Astrocyte (in vitro differentiated cells and primary cell): Measurements from ENCODE around the gene ZNF394. TPM values are rescaled to one million over a fixed set of nuclear protein-coding genes. Genes with fewer than 3 reads are reported as not detected.
A peak's percentile ranks its signal among the peaks of the same experiment; 100 is the strongest.

Experiments
- DNase-seq: peaks from one replicate; pipeline ENCODE4 v3.0.0-alpha.2; 2010; ENCODE audit warnings: low read depth
- FAIRE-seq: peaks from 2 replicates; lab custom pipeline; 2011; peaks lifted over from hg19 to GRCh38; lab: Jason Lieb, UNC
- H2AFZ ChIP-seq: 2 replicates; pipeline ENCODE4 v1.6.0; 2012; ENCODE audit warnings: low read depth, low read length, inconsistent platforms
- H3K27ac ChIP-seq: 2 replicates; pipeline ENCODE4 v1.5.1; 2011; ENCODE audit warnings: low read depth, low read length, inconsistent platforms
- H3K27me3 ChIP-seq: 2 replicates; pipeline ENCODE4 v1.6.0; 2011; ENCODE audit warnings: low read length, inconsistent platforms; ENCODE audit not compliant: insufficient read depth
- H3K36me3 ChIP-seq: 2 replicates; pipeline ENCODE4 v1.5.1; 2011; ENCODE audit warnings: low read length, inconsistent platforms; ENCODE audit not compliant: insufficient read depth
- H3K4me1 ChIP-seq: 2 replicates; pipeline ENCODE4 v1.5.1; 2011; ENCODE audit warnings: low read length, inconsistent platforms; ENCODE audit not compliant: insufficient read depth
- H3K4me2 ChIP-seq: 2 replicates; pipeline ENCODE4 v1.6.0; 2012; ENCODE audit warnings: low read length, inconsistent platforms
- H3K4me3 ChIP-seq: 2 replicates; pipeline ENCODE4 v1.5.1; 2011; ENCODE audit warnings: low read depth, mild to moderate bottlenecking, low read length, inconsistent platforms; ENCODE audit not compliant: insufficient read depth
- H3K79me2 ChIP-seq: 2 replicates; pipeline ENCODE4 v1.6.0; 2012; ENCODE audit warnings: mild to moderate bottlenecking, low read length, inconsistent platforms; ENCODE audit not compliant: insufficient read depth
- H3K9ac ChIP-seq: 2 replicates; pipeline ENCODE4 v1.6.0; 2012; ENCODE audit warnings: mild to moderate bottlenecking, low read length, inconsistent platforms
- H3K9me3 ChIP-seq: 2 replicates; pipeline ENCODE4 v1.5.1; 2012; ENCODE audit warnings: low read depth, mild to moderate bottlenecking, low read length, inconsistent platforms; ENCODE audit not compliant: insufficient read depth
- H4K20me1 ChIP-seq: 2 replicates; pipeline ENCODE4 v1.6.0; 2012; ENCODE audit warnings: low read length, inconsistent platforms; ENCODE audit not compliant: insufficient read depth
- H3K27ac Mint-ChIP-seq: one replicate; pipeline ENCODE4 v1.8.0; 2021; ENCODE audit warnings: mild to moderate bottlenecking, mixed read lengths; ENCODE audit not compliant: unreplicated experiment
- H3K27me3 Mint-ChIP-seq: one replicate; pipeline ENCODE4 v1.8.0; 2021; ENCODE audit warnings: low read depth, mixed read lengths; ENCODE audit not compliant: unreplicated experiment
- H3K36me3 Mint-ChIP-seq: one replicate; pipeline ENCODE4 v1.8.0; 2021; ENCODE audit warnings: low read depth, mixed read lengths; ENCODE audit not compliant: unreplicated experiment
- H3K4me1 Mint-ChIP-seq: one replicate; pipeline ENCODE4 v1.8.0; 2021; ENCODE audit warnings: low read depth, mixed read lengths; ENCODE audit not compliant: unreplicated experiment
- H3K4me3 Mint-ChIP-seq: one replicate; pipeline ENCODE4 v1.8.0; 2021; ENCODE audit warnings: mild to moderate bottlenecking, moderate library complexity, mixed read lengths; ENCODE audit not compliant: unreplicated experiment
- H3K9me3 Mint-ChIP-seq: one replicate; pipeline ENCODE4 v1.8.0; 2021; ENCODE audit warnings: mild to moderate bottlenecking, mixed read lengths; ENCODE audit not compliant: unreplicated experiment
- EZH2 ChIP-seq: IDR thresholded peaks from 2 replicates; pipeline ENCODE4 v1.6.1; 2012; ENCODE audit warnings: mild to moderate bottlenecking, low read length, inconsistent platforms; ENCODE audit not compliant: insufficient read depth
- total RNA-seq: library from RNA; stranded (reverse); gene quantifications from 2 replicates; pipeline ENCODE4 v1.2.1, GENCODE V29; 2021
- TF ChIP-seq, protein P1 (sequence below): IDR thresholded peaks from 2 replicates; pipeline ENCODE4 v1.5.1; 2011; ENCODE audit warnings: low read depth, mild to moderate bottlenecking, inconsistent platforms, low read length, moderate library complexity; ENCODE audit not compliant: insufficient read depth

ZNF394 gene
- total RNA-seq, 1 donor from 2014 or later: 25.7 TPM

DNA sequence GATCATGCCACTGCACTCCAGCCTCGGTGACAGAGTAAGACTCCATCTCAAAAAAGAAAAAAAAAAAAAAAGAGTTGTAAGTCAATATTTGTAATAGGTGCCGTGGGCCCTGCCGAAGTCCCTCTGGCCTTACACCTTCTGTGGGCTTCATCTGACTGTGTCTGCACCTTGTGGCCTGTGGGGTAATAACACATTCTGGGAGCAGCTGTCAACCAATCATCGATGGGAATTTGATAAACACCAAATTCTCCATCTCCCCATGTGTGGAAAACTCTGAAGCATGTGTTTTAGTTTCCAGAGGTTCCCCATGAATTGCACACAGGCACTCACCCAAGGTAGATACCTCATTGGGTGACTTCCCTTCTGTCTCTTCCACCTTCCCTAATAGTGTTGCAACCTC lies 10.8 kb downstream of the ZNF394 start:
- H3K27ac Mint-ChIP-seq: no peak overlapping the region
- Histone ChIP-seq H3K4me1 (no peaks in the 10 kb centered on the region), H3K4me2 (no peak overlapping the region), H4K20me1 (peaks cover 12% of the 10 kb centered on the region), H3K9ac (no peak overlapping the region), H3K4me3 (no peak overlapping the region), H3K9me3 (peaks cover 10% of the 10 kb centered on the region), H3K27ac (no peak overlapping the region), H3K36me3 (peaks cover 13% of the 10 kb centered on the region), H3K27me3 (no peaks in the 10 kb centered on the region), H3K79me2 (peaks cover 14% of the 10 kb centered on the region), H2AFZ (no peak overlapping the region)
- H3K36me3 Mint-ChIP-seq: peaks cover 32% of the 10 kb centered on the region
- no peak for FAIRE-seq
- no peak for TF ChIP-seq EZH2
- TF ChIP-seq, protein P1, sequence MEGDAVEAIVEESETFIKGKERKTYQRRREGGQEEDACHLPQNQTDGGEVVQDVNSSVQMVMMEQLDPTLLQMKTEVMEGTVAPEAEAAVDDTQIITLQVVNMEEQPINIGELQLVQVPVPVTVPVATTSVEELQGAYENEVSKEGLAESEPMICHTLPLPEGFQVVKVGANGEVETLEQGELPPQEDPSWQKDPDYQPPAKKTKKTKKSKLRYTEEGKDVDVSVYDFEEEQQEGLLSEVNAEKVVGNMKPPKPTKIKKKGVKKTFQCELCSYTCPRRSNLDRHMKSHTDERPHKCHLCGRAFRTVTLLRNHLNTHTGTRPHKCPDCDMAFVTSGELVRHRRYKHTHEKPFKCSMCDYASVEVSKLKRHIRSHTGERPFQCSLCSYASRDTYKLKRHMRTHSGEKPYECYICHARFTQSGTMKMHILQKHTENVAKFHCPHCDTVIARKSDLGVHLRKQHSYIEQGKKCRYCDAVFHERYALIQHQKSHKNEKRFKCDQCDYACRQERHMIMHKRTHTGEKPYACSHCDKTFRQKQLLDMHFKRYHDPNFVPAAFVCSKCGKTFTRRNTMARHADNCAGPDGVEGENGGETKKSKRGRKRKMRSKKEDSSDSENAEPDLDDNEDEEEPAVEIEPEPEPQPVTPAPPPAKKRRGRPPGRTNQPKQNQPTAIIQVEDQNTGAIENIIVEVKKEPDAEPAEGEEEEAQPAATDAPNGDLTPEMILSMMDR: no peak
- peaks cover 16% of the 10 kb centered on the region for H3K9me3 Mint-ChIP-seq
- H3K27me3 Mint-ChIP-seq: no peaks in the 10 kb centered on the region
- DNase-seq: no peak
- no peaks in the 10 kb centered on the region for H3K4me1 Mint-ChIP-seq
- no peak overlapping the region for H3K4me3 Mint-ChIP-seq

DNA sequence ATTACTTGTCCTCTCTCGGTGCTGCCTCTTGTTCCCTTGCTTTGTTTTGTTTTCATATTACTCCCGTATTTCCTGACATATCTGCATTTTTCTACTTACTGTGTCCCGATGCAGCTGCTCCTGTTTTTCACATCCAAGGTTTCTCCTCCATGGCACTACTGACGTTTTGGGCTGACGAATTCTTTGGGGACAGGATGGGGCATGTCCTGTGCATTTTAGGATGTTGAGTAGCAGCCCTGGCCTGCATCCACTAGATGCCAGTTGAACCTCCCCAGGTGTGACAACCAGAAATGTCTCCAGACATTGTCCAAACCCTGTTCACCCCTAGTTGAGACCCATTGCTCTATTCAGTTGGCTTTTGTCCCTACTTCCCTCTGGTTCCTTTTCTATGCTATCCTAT lies 15.0 kb downstream of the ZNF394 start:
- TF ChIP-seq, protein P1: no peak
- no peak for TF ChIP-seq EZH2
- Histone ChIP-seq H3K9ac (no peak overlapping the region), H3K27ac (no peak overlapping the region), H3K4me3 (no peak overlapping the region), H3K79me2 (peaks cover 10% of the 10 kb centered on the region), H3K27me3 (no peaks in the 10 kb centered on the region), H2AFZ (no peak overlapping the region), H4K20me1 (peaks cover 5% of the 10 kb centered on the region), H3K36me3 (peaks cover 14% of the 10 kb centered on the region), H3K4me2 (no peak overlapping the region), H3K9me3 (no peaks in the 10 kb centered on the region), H3K4me1 (no peaks in the 10 kb centered on the region)
- FAIRE-seq: no peak
- Mint-ChIP-seq H3K9me3 (no peaks in the 10 kb centered on the region), H3K36me3 (peaks cover 21% of the 10 kb centered on the region), H3K4me3 (no peak overlapping the region), H3K4me1 (no peaks in the 10 kb centered on the region), H3K27ac (peak overlapping the region; percentile 21), H3K27me3 (no peaks in the 10 kb centered on the region)
- DNase-seq: no peak
